ENCODE results near the gene CR1.
A peak's percentile ranks its signal among the peaks of the same experiment; 100 is the strongest.
"Not testable (repeated sequence)": the region's sequence is repeated elsewhere in the genome, so short reads cannot be mapped to it uniquely, and the experiment has no call there.

CR1 gene

GRCh38 chr1:207581496-207582153, 85.7 kb downstream of the CR1 start:
- DNase-seq (ENCODE audit: low spot score): no peak

- not testable (repeated sequence) for DNase-seq (ENCODE audit: low spot score)
Observed at GRCh38 chr1:207589506-207589905, 93.5 kb downstream of the CR1 start.

GRCh38 chr1:207591205-207591604, 95.2 kb downstream of the CR1 start:
- not testable (repeated sequence) for DNase-seq (ENCODE audit: low spot score)

GRCh38 chr1:207594095-207594494, 98.1 kb downstream of the CR1 start:
- DNase-seq (ENCODE audit: low spot score): not testable (repeated sequence)

- peak; percentile 5 for DNase-seq (ENCODE audit: low spot score)
Observed at GRCh38 chr1:207603777-207604176, 107.8 kb downstream of the CR1 start.

GRCh38 chr1:207605444-207606361, 109.7 kb downstream of the CR1 start:
- DNase-seq (ENCODE audit: low spot score): no peak

- DNase-seq (ENCODE audit: low spot score): no peak
Observed at GRCh38 chr1:207606362-207606755, 110.4 kb downstream of the CR1 start.

GRCh38 chr1:207612762-207613161, 116.8 kb downstream of the CR1 start:
- no peak for DNase-seq (ENCODE audit: low spot score)

- DNase-seq (ENCODE audit: low spot score): peak; percentile 52
Observed at GRCh38 chr1:207619871-207620542, 124.0 kb downstream of the CR1 start.

- DNase-seq (ENCODE audit: low spot score): no peak
Observed at GRCh38 chr1:207620543-207620893, 124.6 kb downstream of the CR1 start.

- not testable (repeated sequence) for DNase-seq (ENCODE audit: low spot score)
Observed at GRCh38 chr1:207625504-207626071, 129.6 kb downstream of the CR1 start.

- DNase-seq (ENCODE audit: low spot score): no peak
Observed at GRCh38 chr1:207626972-207627337, 131.0 kb downstream of the CR1 start.

- no peak for DNase-seq (ENCODE audit: low spot score)
Observed at GRCh38 chr1:207627496-207627895, 131.5 kb downstream of the CR1 start.

- no peak for DNase-seq (ENCODE audit: low spot score)
Observed at GRCh38 chr1:207628776-207629175, 132.8 kb downstream of the CR1 start.

- DNase-seq (ENCODE audit: low spot score): no peak
Observed at GRCh38 chr1:207631137-207631536, 135.2 kb downstream of the CR1 start.

GRCh38 chr1:207633226-207633625, 137.3 kb downstream of the CR1 start:
- DNase-seq (ENCODE audit: low spot score): no peak

- DNase-seq (ENCODE audit: low spot score): not testable (repeated sequence)
Observed at GRCh38 chr1:207633699-207634289, 137.8 kb downstream of the CR1 start.

GRCh38 chr1:207634293-207634692, 138.3 kb downstream of the CR1 start:
- not testable (repeated sequence) for DNase-seq (ENCODE audit: low spot score)

GRCh38 chr1:207635569-207636186, 139.7 kb downstream of the CR1 start:
- DNase-seq (ENCODE audit: low spot score): not testable (repeated sequence)

- DNase-seq (ENCODE audit: low spot score): not testable (repeated sequence)
Observed at GRCh38 chr1:207638487-207639145, 142.7 kb downstream of the CR1 start.

- DNase-seq (ENCODE audit: low spot score): not testable (repeated sequence)
Observed at GRCh38 chr1:207639362-207639761, 143.4 kb downstream of the CR1 start.
